Breast epithelium (tissue), 3 donors: ENCODE data around the gene MORN1.

Experiments used
- POLR2A ChIP-seq: fragments of 450-650 bp; IDR thresholded peaks from one replicate; pipeline ENCODE4 v1.6.1; 2016; ENCODE audit warnings: antibody characterized with exemption, mild to moderate bottlenecking, moderate library complexity
- POLR2AphosphoS5 ChIP-seq, 3 donors: sonication (generic); formaldehyde crosslinking; IDR thresholded peaks; one replicate each; pipeline ENCODE4 v1.6.1; 2017; ENCODE audit warnings: antibody characterized with exemption in 3 of 3
- TF ChIP-seq, protein P1 (sequence below), 3 donors: fragments of 450-650 bp; IDR thresholded peaks; one replicate each; pipeline ENCODE4 v1.5.1; 2016 to 2017; ENCODE audit warnings: antibody characterized with exemption in 3 of 3, mild to moderate bottlenecking in 3 of 3, moderate library complexity in 3 of 3

GRCh38 chr1:2323451-2323974 lies 67.8 kb downstream of the MORN1 start:
- TF ChIP-seq POLR2A: no peak
- TF ChIP-seq POLR2AphosphoS5 (IDR thresholded peaks at IDR 0.05): no peak
- TF ChIP-seq, protein P1, sequence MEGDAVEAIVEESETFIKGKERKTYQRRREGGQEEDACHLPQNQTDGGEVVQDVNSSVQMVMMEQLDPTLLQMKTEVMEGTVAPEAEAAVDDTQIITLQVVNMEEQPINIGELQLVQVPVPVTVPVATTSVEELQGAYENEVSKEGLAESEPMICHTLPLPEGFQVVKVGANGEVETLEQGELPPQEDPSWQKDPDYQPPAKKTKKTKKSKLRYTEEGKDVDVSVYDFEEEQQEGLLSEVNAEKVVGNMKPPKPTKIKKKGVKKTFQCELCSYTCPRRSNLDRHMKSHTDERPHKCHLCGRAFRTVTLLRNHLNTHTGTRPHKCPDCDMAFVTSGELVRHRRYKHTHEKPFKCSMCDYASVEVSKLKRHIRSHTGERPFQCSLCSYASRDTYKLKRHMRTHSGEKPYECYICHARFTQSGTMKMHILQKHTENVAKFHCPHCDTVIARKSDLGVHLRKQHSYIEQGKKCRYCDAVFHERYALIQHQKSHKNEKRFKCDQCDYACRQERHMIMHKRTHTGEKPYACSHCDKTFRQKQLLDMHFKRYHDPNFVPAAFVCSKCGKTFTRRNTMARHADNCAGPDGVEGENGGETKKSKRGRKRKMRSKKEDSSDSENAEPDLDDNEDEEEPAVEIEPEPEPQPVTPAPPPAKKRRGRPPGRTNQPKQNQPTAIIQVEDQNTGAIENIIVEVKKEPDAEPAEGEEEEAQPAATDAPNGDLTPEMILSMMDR (IDR thresholded peaks at IDR 0.05): no peak
